Measurements from ENCODE around the gene HK1.
"Not testable (repeated sequence)": the region's sequence is repeated elsewhere in the genome, so short reads cannot be mapped to it uniquely, and the experiment has no call there.

Gene HK1

DNA sequence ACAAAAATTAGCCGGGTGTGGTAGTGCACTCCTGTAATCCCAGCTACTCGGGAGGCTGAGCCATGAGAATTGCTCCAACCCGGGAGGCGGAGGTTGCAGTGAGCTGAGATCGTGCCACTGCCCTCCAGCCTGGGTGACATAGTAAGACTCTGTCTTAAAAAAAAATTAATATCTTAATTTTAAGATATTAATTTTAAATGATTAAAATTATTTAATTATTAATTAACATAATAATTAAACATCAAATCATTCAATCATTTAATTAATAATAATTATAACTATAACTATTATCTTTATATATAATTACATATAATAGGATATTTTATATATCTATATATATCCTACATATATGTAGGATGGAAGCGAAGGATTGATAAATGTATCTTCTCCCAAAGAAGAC, 1.8 kb upstream of the HK1 start:
- no peak for DNase-seq (ENCODE audit: low spot score)
- in situ Hi-C loops (cut with MboI; ENCODE audit: low pct_unique_long_range_greater_than_20kb, low sequenced_read_pairs, unreplicated experiment), result no loop called here
- TF ChIP-seq, protein P1, sequence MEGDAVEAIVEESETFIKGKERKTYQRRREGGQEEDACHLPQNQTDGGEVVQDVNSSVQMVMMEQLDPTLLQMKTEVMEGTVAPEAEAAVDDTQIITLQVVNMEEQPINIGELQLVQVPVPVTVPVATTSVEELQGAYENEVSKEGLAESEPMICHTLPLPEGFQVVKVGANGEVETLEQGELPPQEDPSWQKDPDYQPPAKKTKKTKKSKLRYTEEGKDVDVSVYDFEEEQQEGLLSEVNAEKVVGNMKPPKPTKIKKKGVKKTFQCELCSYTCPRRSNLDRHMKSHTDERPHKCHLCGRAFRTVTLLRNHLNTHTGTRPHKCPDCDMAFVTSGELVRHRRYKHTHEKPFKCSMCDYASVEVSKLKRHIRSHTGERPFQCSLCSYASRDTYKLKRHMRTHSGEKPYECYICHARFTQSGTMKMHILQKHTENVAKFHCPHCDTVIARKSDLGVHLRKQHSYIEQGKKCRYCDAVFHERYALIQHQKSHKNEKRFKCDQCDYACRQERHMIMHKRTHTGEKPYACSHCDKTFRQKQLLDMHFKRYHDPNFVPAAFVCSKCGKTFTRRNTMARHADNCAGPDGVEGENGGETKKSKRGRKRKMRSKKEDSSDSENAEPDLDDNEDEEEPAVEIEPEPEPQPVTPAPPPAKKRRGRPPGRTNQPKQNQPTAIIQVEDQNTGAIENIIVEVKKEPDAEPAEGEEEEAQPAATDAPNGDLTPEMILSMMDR (IDR thresholded peaks at IDR 0.05; ENCODE audit: extremely low read depth, insufficient read depth, missing control alignments), result no peak

DNA sequence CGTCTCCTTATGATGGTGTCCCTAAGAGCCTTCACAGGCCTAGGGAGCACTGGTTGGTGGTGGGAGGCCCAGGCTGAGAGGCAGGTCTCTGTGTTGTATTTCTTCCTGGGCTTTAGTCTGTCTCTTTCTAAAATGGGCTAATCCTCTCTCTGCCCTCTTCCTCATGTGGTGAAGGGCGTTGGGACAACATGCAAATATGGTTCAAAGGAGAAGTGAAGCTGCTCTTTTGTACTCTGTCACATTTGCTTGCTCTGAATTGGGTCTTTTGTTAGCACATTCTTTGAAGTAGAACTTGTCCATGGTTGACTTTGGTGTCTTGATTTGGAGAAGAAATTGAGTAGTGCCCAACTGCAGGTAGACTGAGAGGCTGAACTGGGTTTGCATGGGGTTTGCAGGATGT, 814 bp downstream of the HK1 start:
- no peak for DNase-seq (ENCODE audit: low spot score)
- in situ Hi-C loops (cut with MboI; ENCODE audit: low pct_unique_long_range_greater_than_20kb, low sequenced_read_pairs, unreplicated experiment), result no loop called here
- TF ChIP-seq, protein P1 (IDR thresholded peaks at IDR 0.05; ENCODE audit: extremely low read depth, insufficient read depth, missing control alignments), result no peak

DNA sequence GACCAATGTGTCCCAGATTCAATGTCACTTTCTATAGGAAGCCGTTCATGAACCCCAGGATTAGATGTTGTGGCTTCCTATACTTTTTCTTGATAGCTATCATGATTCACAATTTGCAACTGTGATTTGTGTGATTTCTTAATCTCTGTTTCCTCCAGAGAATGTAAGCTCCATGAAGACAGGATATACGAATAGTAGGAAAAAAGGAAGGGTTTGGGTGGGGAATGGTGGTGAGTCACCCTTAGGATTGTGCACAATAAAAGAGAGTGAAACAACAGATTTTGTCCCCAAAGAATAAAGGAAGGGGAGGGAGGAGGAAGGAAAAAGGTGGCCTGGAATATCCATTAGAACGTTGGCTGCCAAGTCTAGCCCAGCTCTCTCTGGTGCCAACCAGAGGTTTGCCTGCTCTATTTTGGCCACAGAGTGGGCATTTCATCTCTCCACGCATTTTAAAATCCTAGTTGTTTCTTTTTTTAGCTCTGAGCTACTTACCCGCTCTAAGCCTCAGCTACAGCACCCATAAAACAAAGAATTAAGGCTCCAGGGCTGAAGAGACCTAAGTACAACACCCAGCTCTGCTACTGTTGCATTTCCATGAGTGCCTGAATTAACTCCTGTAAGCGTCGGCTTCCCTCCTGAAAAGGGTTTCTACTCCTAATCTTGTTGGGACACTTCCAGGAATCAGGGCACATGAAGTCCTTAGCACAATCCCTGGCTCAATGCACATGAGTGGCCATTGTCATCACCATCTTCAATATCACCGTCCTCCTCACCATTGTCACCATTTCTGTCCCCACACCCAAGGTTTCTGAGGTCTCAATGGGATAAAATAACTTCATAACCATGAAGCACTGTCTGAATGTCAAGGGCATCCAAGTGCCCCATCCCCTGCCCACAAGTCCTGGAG, 3.5 kb downstream of the HK1 start:
- no peak for DNase-seq (ENCODE audit: low spot score)
- TF ChIP-seq, protein P1 (IDR thresholded peaks at IDR 0.05; ENCODE audit: extremely low read depth, insufficient read depth, missing control alignments), result no peak
- in situ Hi-C loops (cut with MboI; ENCODE audit: low pct_unique_long_range_greater_than_20kb, low sequenced_read_pairs, unreplicated experiment), result no loop called here

DNA sequence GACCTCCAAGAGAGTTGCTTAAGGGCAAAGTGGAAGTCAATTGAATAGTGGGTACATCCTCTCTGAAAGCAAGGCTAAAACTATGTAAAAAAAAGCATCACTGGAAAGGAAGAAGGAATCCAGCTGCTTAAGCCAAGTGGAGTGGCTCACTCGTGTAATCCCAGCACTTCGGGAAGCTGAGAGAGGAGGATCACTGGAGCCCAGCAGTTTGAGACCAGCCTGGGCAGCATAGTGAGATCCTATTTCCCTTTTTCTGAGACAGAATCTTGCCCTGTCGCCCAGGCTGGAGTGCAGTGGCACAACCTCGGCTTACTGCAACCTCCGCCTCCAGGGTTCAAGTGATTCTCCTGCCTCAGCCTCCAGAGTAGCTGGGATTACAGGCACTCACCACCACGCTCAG, 6.1 kb downstream of the HK1 start:
- DNase-seq (ENCODE audit: low spot score); in situ Hi-C loops (cut with MboI; ENCODE audit: low pct_unique_long_range_greater_than_20kb, low sequenced_read_pairs, unreplicated experiment): not testable (repeated sequence)

DNA sequence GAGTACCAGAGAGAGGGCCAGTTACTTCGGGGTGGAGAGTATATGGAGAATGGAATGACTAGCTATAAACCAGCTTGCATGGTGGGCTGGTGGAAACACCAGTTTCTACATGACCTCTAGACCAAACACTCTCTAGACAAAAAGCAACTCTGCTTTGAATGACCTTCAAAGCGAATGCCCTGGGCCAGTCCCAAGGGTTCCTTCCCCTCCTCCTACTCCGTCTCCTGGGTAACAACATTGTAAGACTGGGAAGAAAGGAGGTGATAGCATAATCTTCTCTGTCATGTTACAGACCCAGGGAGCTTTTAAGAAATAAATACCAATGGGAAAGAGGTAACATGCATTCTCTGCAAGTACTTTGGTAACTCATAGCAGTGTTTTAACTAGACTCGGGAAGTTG, 7.4 kb downstream of the HK1 start:
- TF ChIP-seq, protein P1 (IDR thresholded peaks at IDR 0.05; ENCODE audit: extremely low read depth, insufficient read depth, missing control alignments), result no peak
- in situ Hi-C loops (cut with MboI; ENCODE audit: low pct_unique_long_range_greater_than_20kb, low sequenced_read_pairs, unreplicated experiment), result no loop called here
- DNase-seq (ENCODE audit: low spot score), result no peak

DNA sequence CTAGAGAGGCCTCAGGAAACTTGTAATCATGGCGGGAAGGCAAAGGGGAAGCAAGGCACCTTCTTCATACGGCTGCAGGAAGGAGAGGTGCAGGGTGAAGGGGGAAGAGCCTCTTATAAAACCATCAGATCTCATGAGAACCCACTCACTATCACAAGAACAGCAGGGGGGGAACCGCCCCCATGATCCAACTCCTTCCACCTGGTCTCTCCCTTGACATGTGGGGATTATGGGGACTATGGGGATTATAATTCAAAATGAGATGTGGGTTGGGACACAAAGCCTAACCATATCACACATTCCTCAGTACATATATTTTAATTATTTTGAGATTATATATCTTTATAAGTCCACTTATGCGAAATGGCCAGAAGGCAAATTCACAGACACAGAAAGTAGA, 8.9 kb downstream of the HK1 start:
- in situ Hi-C loops (cut with MboI; ENCODE audit: low pct_unique_long_range_greater_than_20kb, low sequenced_read_pairs, unreplicated experiment), result no loop called here
- DNase-seq (ENCODE audit: low spot score), result no peak
- TF ChIP-seq, protein P1 (IDR thresholded peaks at IDR 0.05; ENCODE audit: extremely low read depth, insufficient read depth, missing control alignments), result no peak

DNA sequence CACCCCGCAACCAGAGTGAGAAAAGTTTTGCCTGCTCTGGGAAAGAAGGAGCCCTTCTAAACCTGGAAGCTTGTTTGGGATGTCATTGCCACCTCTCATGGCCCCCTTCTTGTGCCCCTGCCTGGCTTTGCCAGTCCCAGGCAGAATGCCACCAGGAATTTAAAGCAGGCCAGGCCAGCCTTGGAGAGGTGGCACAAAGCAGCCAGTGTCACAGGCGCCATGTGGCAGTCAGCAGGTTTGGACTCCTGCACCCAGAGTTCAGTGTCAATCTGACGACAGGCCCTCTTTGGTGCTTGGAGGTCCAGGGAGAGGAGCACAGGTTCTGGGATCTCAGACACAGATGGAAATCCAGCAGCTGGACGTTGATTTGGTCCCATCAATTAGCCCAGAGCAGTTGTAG, 12.7 kb downstream of the HK1 start:
- TF ChIP-seq, protein P1 (IDR thresholded peaks at IDR 0.05; ENCODE audit: extremely low read depth, insufficient read depth, missing control alignments), result no peak
- in situ Hi-C loops (cut with MboI; ENCODE audit: low pct_unique_long_range_greater_than_20kb, low sequenced_read_pairs, unreplicated experiment), result no loop called here
- DNase-seq (ENCODE audit: low spot score), result no peak
